Tongue (tissue), 2 donors: ENCODE data around the gene SLC25A34. TPM values are rescaled to one million over a fixed set of nuclear protein-coding genes. Genes with fewer than 3 reads are reported as not detected.
"Not testable (repeated sequence)": the region's sequence is repeated elsewhere in the genome, so short reads cannot be mapped to it uniquely, and the experiment has no call there.

ENCODE experiments used
- DNase-seq: peaks from one replicate; pipeline ENCODE4 v3.0.0-alpha.2; 2015
- total RNA-seq: library from RNA; depleted of rRNA; stranded (reverse); fragments of >200 nt; gene quantifications from one replicate; pipeline ENCODE4 v1.2.3, GENCODE V29; 2014

Gene SLC25A34
- 2.9 TPM for total RNA-seq

GRCh38 chr1:15736038-15736891, at the start of gene SLC25A34:
SLC25A34 (plus strand) TSS chr1:15736258; CDS start chr1:15736486, 228 bp downstream.
- peak; percentile 93 for DNase-seq

GRCh38 chr1:15687446-15687845, 48.6 kb upstream of the SLC25A34 start:
- DNase-seq = no peak

DNA sequence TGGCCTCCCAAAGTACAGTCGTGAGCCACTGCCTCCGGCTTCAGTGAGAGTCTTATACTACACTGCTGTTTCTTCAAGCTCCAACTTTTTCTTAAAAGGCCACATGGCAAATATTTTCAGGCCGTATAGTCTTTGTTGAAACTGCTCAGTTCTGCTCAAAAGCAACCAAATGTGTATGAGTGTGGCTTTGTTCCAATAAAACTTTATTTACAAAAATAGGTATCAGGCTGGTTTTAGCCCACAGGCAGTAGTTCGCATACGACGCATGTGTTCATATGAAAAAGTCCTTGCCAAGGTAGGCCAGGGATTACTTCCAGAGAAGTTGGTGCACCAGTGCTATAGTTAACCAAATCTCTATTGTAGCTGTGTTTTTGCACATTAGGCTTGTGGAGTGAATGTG, 45.7 kb upstream of the SLC25A34 start:
- no peak for DNase-seq

DNA sequence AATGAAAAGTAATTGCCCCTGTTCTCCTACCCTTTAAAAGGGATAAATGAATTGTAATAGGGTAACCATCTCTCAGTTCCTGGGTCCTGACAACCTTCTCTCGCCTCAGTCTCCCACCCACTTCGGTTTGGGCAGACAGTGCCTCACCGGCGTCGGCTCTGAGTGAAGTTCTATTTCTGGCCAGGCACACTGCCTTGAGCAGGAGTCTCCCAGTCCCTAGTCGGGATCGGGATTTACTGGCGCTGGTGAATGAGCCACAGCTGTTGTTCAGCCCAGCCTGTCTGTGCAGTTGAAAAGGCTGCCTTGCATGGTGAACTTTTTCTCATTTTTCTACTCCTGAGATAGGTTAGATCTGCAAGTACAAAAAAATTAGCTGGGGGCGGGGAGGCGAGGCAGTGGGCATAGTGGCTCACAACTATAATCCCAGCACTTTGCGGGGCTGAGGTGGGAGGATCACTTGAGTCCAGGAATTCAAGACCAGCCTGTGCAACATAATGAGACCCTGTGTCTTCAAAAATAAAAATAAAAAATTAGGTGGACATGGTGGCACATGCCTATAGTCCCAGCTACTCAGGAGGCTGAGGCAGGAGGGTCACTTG, 44.5 kb upstream of the SLC25A34 start:
- DNase-seq = peak; percentile 79

- no peak for DNase-seq
Observed at GRCh38 chr1:15692121-15692682, 43.9 kb upstream of the SLC25A34 start.

- DNase-seq = no peak
Observed at GRCh38 chr1:15693371-15693770, 42.7 kb upstream of the SLC25A34 start.

DNA sequence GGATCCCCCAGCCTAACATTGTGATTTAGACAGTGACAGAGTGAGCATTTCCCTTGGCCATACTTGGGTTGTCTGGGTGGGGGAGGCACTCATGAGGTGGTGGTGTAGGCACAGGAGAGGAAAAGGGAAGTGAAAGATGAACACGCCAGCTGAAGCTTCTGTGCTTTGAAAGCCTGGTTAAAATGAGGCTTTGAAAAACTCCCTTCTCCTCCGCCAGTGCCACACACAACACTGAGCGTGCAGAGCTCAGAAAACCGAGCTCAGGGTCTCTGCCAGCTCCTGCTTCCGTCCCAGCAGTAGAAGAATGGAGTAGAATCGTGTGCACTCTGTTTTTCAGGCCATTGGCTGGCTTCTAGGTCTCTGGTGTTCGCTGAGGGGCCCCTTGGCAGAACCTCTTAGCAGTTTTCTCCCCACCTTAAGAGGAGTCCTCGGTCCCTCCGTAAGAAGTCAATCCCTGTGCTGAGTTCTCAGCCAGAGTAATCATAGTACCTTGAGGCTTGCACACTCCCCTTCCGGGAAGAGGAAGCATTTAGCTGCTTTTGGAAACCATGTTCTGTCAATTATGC, 39.0 kb upstream of the SLC25A34 start:
- DNase-seq = no peak

DNA sequence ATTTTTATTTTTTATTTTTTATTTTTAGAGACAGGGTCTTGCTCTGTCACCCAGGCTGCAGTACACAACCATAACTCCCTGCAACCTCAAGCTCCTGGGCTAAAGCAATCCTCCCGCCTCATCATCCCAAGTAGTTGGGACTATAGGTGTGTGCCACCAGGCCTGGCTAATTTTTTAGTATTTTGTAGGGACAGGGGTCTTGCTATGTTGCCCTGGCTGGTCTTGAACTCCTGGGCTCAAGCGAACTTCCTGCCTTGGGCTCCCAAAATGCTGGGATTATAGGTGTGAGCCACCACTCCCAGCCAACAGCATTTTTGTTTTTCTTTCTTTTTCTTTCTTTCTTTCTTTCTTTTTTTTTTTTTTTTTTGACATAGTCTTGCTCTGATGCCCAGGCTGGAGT, 37.9 kb upstream of the SLC25A34 start:
- no peak for DNase-seq

DNA sequence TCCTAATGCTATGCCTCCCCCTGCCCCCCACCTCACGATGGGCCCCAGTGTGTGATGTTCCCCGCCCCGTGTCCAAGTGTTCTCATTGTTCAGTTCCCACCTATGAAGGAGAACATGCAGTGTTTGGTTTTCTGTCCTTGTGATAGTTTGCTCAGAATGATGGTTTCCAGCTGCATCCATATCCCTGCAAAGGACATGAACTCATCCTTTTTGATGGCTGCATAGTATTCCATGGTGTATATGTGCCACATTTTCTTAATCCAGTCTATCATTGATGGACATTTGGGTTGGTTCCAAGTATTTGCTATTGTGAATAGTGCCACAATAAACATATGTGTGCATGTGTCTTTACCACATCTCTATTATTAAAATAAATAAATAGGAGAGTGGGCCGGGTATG, 36.7 kb upstream of the SLC25A34 start:
- not testable (repeated sequence) for DNase-seq

GRCh38 chr1:15700508-15700907, 35.5 kb upstream of the SLC25A34 start:
- no peak for DNase-seq

DNA sequence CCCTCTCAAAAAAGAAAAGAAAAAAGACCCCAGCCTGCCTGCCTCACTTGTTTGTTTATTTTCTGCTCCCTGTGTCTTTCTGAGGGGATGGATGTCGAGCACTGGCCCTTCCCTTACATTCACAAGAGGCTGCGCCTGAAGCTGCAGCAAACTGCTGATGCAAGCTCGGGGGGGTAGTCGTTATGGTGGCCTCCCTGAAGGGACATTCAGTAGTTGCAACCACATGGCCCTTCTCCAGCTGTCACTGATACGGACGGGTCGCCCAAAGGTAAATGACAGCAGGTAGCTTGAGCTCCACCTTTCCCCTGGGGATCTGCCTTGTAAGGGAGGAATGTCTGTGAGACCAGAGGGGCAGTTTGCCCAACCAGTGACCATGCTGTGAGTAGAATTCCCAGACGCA, 34.3 kb upstream of the SLC25A34 start:
- DNase-seq = no peak

DNA sequence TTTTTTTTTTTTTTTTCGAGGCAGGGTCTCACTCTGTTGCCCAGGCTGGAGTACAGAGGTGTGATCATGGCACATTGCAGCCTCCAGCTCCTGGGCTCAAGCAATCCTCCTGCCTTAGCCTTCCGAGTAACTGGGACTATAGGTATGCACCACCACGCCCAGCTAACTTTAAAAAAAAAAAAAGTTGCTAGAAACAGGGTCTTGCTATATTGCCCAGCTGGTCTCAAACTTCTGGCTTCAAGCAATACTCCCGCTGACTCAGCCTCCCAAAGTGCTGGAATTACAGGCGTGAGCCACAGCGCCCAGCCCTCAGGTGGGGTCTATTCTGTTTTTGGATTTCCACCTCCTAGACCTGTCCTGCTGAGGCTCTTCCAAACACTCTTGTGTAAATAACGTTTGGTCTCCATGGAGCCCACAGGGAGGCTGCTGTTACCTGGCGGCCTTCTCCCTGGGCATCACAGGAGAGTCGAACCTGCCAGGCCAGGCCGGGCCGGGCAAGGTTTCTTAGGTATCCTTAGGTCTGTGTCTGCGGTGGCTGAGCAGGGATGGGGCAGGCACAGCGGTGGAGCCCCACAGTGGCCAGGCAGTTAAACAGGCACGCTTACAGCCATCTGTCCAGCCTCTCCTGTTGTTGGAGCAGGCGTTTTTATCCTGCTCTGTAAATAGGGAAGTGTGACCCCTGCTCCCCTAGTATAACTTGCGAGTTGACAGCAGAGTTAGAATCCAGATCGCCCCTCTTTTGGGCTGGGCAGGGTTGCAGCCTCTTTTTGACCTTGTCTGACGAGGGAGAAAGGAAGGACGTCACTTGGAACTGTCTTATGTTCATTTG, 33.1 kb upstream of the SLC25A34 start:
- DNase-seq = no peak

GRCh38 chr1:15703562-15703961, 32.5 kb upstream of the SLC25A34 start:
- DNase-seq = peak; percentile 70

GRCh38 chr1:15704526-15705183, 31.4 kb upstream of the SLC25A34 start:
- no peak for DNase-seq

DNA sequence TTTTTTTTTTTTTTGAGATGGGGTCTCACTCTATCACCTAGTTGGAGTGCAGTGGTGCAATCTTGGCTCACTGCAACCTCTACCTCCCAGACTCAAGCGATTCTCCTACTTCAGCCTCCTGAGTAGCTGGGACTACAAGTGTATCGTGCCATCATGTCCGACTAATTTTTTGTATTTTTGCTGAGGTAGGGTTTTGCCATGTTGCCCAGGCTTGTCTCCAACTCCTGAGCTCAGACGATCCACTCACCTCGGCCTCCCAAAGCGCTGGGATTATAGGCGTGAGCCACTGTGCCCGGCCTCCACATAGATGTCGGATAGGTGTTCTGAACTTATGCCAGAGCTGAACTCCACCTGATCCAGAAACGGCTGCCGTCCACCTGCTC, 30.9 kb upstream of the SLC25A34 start:
- DNase-seq = no peak

GRCh38 chr1:15706751-15707150, 29.3 kb upstream of the SLC25A34 start:
- peak; percentile 73 for DNase-seq

DNA sequence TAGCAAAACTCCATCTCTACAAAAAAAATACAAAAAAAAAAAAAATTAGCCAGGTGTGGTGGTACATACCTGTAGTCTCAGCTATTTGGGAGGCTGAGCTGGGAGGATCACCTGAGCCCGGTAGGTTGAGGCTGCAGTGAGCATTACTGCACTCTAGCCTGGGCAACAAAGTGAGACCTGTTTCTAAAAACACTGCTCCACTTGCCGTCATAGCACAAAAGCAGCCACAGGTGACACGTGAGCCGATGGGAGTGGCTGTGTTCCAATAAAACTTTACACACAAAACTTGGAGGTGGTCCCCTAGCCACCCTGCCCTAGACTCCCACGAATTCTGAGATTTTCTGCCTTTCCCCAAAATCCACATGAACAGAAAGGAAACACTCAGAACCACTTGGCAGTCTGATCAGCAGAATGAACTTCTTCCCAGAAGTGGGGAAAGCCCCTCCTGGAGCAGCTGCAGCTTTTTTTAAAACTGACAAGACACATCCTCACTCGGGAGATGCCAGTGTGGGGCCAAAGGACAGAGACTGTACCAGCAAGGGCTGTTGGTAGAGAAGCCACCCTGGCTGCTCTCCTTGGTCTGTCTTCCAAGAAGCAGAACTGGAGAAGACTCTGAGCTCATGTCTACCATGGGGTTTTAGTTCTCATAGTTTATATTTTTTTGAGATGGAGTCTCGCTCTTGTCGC, 28.7 kb upstream of the SLC25A34 start:
- DNase-seq = no peak

- no peak for DNase-seq
Observed at GRCh38 chr1:15708486-15709137, 27.4 kb upstream of the SLC25A34 start.

DNA sequence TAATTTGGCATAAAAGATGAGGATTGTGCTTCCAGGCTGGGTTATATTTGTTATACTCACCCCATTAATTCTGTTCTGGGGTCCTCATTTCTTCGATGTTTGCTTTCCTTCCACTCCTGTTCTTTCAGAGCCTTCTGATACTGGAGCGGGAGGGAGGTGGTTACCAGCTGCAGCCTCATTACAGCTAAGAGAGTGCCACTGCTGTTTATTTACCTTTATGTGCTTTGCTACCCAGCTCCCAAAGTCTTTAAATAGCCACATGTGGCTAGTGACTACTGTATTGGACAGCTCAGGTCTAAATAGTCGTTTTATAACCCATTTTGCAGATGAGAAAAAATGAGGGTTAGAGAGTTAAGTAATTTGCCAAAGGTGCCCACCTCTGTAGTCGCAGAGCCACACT, 26.8 kb upstream of the SLC25A34 start:
- DNase-seq = no peak

- DNase-seq = no peak
Observed at GRCh38 chr1:15712168-15712567, 23.9 kb upstream of the SLC25A34 start.
